GM23248 (cell line): ENCODE measurements around the gene UBC.

Experiments used
- EZH2 ChIP-seq: fragments of 200-600 bp; sonication (generic); IDR thresholded peaks from 2 replicates; pipeline ENCODE4 v1.6.1; 2018; ENCODE audit warnings: antibody characterized with exemption, mild to moderate bottlenecking; ENCODE audit not compliant: insufficient read depth, poor library complexity, severe bottlenecking
- EZH2phosphoT487 ChIP-seq: fragments of 200-600 bp; sonication (generic); IDR thresholded peaks from 2 replicates; pipeline ENCODE4 v1.6.1; 2018; ENCODE audit warnings: antibody characterized with exemption, moderate library complexity, mild to moderate bottlenecking, low read depth; ENCODE audit not compliant: insufficient read depth

DNA sequence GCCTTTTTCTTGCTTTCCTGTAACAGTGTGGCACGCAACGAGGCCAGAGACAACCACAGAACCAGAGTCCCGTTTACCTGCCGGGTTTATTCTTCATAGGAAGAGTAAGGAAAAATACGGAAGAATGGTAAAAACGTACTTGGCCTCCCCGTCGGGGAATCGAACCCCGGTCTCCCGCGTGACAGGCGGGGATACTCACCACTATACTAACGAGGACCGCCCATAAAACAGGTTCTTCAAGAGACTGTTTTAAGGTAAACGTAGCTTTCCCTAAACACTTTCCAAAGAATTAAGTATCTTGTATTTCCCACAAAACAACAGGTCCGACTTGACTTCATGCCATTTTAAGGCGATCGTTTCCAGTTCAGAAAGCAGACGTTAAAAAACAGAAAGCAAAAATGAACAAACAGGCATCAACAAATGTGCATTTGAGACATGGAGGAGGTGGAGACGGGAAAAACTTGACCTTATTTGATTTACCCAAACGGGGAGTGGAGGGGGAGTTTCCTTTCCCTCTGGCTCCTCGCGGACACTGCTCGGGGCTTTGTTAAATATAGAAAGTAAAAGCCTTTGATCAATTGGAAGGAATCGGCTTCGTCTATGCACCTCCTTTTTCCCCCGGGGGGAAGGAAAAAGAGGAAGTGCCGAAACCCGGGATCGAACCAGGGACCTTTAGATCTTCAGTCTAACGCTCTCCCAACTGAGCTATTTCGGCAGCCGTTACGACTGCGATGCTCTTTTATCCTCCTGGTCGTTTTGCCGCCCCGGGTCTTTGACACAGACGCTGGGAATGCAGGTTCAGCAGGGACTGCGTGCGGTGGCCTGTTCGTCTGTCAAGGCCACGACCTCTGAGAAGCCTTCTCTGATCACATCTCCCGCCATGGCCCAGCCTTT lies 13.0 kb upstream of the UBC start:
- TF ChIP-seq EZH2 = no peak
- no peak for TF ChIP-seq EZH2phosphoT487
